SK-N-SH (cell line): ENCODE results near the gene SLC7A7. TPM values are rescaled to one million over a fixed set of nuclear protein-coding genes. Genes with fewer than 3 reads are reported as not detected.

Source experiments
- CTCF ChIA-PET: fragments of 300-600, 350-600 bp; formaldehyde crosslinking; extraction: SDS; loops from one replicate; lab custom pipeline; 2021; lab: Yijun Ruan, JAX
- POLR2A ChIA-PET: fragments of 350-600 bp; sonication (Branson Sonifier 250); formaldehyde crosslinking; extraction: SDS; loops from one replicate; lab custom pipeline; 2020; ENCODE audit warnings: antibody characterized with exemption, inconsistent platforms; lab: Yijun Ruan, JAX
- DNase-seq: peaks from one replicate; pipeline ENCODE4 v3.0.0; 2012
- H2AFZ ChIP-seq: fragments of 200-600 bp; sonication (generic); 2 replicates; pipeline ENCODE4 v1.8.1; 2016; ENCODE audit warnings: antibody characterized with exemption, mild to moderate bottlenecking, low read depth
- H3F3A ChIP-seq: fragments of 200-600 bp; sonication (generic); replicated peaks from 2 replicates; pipeline ENCODE3; 2016; ENCODE audit warnings: antibody characterized with exemption, mild to moderate bottlenecking; ENCODE audit not compliant: insufficient read depth
- H3K27ac ChIP-seq, 2 experiments: fragments of 200-500 bp in 1 of 2; fragments of 200-600 bp in 1 of 2; sonication (Bioruptor generic) in 1 of 2; sonication (generic), shearing (Covaris generic) in 1 of 2; 2 replicates each; pipeline versions ENCODE4 v1.5.1 to v1.6.1; 2014 to 2016; ENCODE audit warnings: low read depth in 2 of 2, inconsistent platforms in 1 of 2, low read length in 1 of 2, mild to moderate bottlenecking in 1 of 2, mixed read lengths in 1 of 2
- H3K27me3 ChIP-seq: fragments of 200-600 bp; sonication (generic), shearing (Covaris generic); 2 replicates; pipeline ENCODE4 v1.6.1; 2016; ENCODE audit warnings: mixed run types; ENCODE audit not compliant: insufficient read depth
- H3K36me3 ChIP-seq, 2 experiments: fragments of 200-500 bp in 1 of 2; fragments of 200-600 bp in 1 of 2; sonication (Bioruptor generic) in 1 of 2; sonication (generic) in 1 of 2; replicated peaks in 1 of 2; 2 replicates each; pipeline versions ENCODE3 to v1.5.1; 2014 to 2016; ENCODE audit warnings: low read length in 1 of 2, mild to moderate bottlenecking in 1 of 2; ENCODE audit not compliant: insufficient read depth in 2 of 2, control insufficient read depth in 1 of 2
- H3K4me1 ChIP-seq, 2 experiments: fragments of 200-500 bp in 1 of 2; fragments of 200-600 bp in 1 of 2; sonication (Bioruptor generic) in 1 of 2; sonication (generic), shearing (Covaris generic) in 1 of 2; 2 replicates each; pipeline versions ENCODE4 v1.5.1 to v1.6.1; 2014 to 2016; ENCODE audit warnings: low read depth in 1 of 2, low read length in 1 of 2, mixed run types in 1 of 2; ENCODE audit not compliant: insufficient read depth in 2 of 2, control insufficient read depth in 1 of 2
- H3K4me2 ChIP-seq: fragments of 200-600 bp; sonication (generic), shearing (Covaris generic); 2 replicates; pipeline ENCODE4 v1.6.1; 2017; ENCODE audit warnings: mixed run types
- H3K4me3 ChIP-seq, 2 experiments: fragments of 200-500 bp in 1 of 2; fragments of 200-600 bp in 1 of 2; sonication (Bioruptor generic) in 1 of 2; sonication (generic), shearing (Covaris generic) in 1 of 2; 2 replicates each; pipeline versions ENCODE4 v1.5.1 to v1.8.1; 2014 to 2016; ENCODE audit warnings: low read depth in 2 of 2, inconsistent platforms in 1 of 2, low read length in 1 of 2, mild to moderate bottlenecking in 1 of 2, mixed read lengths in 1 of 2, moderate library complexity in 1 of 2
- H3K79me2 ChIP-seq: fragments of 200-600 bp; sonication (generic); 2 replicates; pipeline ENCODE4 v1.8.1; 2017; ENCODE audit warnings: mild to moderate bottlenecking; ENCODE audit not compliant: insufficient read depth
- H3K9ac ChIP-seq: fragments of 200-600 bp; sonication (generic); 2 replicates; pipeline ENCODE4 v1.6.1; 2017; ENCODE audit warnings: mixed run types
- H3K9me2 ChIP-seq: fragments of 200-600 bp; sonication (generic); 2 replicates; pipeline ENCODE4 v1.6.1; 2017; ENCODE audit warnings: mixed run types
- H3K9me3 ChIP-seq: fragments of 200-600 bp; sonication (generic); 2 replicates; pipeline ENCODE4 v1.6.1; 2017; ENCODE audit warnings: mixed run types, mild to moderate bottlenecking, moderate library complexity
- H4K20me1 ChIP-seq: fragments of 200-600 bp; sonication (generic); 2 replicates; pipeline ENCODE4 v1.6.1; 2017; ENCODE audit warnings: mild to moderate bottlenecking, mixed run types; ENCODE audit not compliant: insufficient read depth
- CTCF ChIP-seq: fragments of 200-600 bp; sonication (generic); IDR thresholded peaks from 2 replicates; pipeline ENCODE4 v1.6.1; 2017; ENCODE audit warnings: antibody characterized with exemption, mild to moderate bottlenecking, moderate library complexity
- RCOR1 ChIP-seq: fragments of 150-350 bp; IDR thresholded peaks from 2 replicates; pipeline ENCODE4 v1.6.1; 2017; ENCODE audit warnings: antibody characterized with exemption, low read length
- RFX5 ChIP-seq: IDR thresholded peaks from 2 replicates; pipeline ENCODE4 v1.6.1; 2012; ENCODE audit warnings: mild to moderate bottlenecking, improper control_type of control experiment, low read length
- YY1 ChIP-seq: IDR thresholded peaks from 2 replicates; pipeline ENCODE4 v1.4.0; 2012; ENCODE audit warnings: low read depth, mild to moderate bottlenecking
- WGBS: methylation state at CpG from one replicate; pipeline ENCODE4 v1.1.6; 2017; ENCODE audit warnings: low lambda C conversion rate; 5-methylcytosine and 5-hydroxymethylcytosine counted together
- polyA plus RNA-seq, 3 experiments: library from polyadenylated mRNA; depleted of rRNA; stranded (reverse); fragments of >200 nt; gene quantifications; 2 replicates each; pipeline ENCODE4 v1.2.3, GENCODE V29; 2012
- TF ChIP-seq, protein P1 (sequence below): fragments of 150-350 bp; IDR thresholded peaks from 2 replicates; pipeline ENCODE4 v1.6.1; 2016; ENCODE audit warnings: mild to moderate bottlenecking, low read depth, low read length

SLC7A7 gene
- polyA plus RNA-seq, 1 of the 3 experiments (the other 2 are of a cell fraction) = 0.30 TPM

DNA sequence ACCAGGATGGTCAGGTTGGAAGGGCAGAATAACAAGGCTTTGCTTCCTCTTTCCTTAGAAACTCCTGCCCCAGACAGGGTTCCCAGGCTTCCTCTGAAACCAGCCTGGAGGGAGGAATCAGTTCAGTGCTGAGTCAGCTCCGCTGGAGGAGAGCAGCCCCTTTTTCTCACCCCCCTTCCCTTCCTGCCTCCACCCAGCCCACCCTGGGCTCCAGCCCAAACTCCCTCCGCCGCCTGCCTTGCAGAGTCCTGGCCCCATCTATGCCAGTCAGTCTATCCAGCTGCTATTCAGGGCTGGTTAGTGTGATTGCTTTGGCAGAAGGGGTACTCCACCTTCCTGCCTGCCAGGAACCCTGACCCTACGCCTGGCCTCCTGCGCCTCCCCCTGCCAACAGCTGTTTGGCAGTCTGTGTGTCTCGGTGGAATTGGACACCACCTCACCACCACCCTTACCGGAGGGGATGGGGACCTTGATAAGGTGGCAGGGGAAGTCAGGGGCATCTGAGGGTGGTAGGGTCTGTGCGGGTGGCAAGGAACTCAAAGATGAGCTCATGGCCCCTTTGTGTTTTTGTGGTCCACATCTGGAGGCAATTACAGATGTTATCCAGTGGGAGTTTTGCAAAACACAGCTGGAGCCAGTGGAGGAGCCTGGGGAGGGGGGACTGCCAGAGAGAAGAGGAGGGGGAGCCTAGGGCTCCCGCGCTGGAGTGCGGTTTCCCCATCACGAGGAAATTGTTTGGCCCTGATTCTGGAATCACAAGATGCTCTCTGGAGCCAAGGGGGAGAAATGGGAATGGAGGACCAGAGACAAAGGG, 33.3 kb upstream of the SLC7A7 start (continued):
- 0 out of 2 replicates have a peak, but pooled peaks have one; percentile 5 for TF ChIP-seq RCOR1

GRCh38 chr14:22847661-22848341, 32.6 kb upstream of the SLC7A7 start:
- H3K36me3 ChIP-seq = peaks cover 0 to 9% of the 10 kb centered on the region in 2 experiments
- H3K4me2 ChIP-seq = peak overlapping the region; percentile 47; the same call in 1 of the 2 replicates
- H4K20me1 ChIP-seq = no peaks in the 10 kb centered on the region
- peaks cover 26 to 36% of the 10 kb centered on the region in 2 experiments for H3K4me1 ChIP-seq
- H3K27ac ChIP-seq = peak overlapping the region; percentile 53 to 90
- peaks cover 18% of the 10 kb centered on the region for H3F3A ChIP-seq
- H3K79me2 ChIP-seq = no peaks in the 10 kb centered on the region; the same call in 1 of the 2 replicates
- peak; percentile 57 for DNase-seq
- H3K9me2 ChIP-seq = no peaks in the 10 kb centered on the region
- WGBS = 94% methylated on average over 13 of the region's 14 CpGs
- no peaks in the 10 kb centered on the region for H3K27me3 ChIP-seq
- H3K4me3 ChIP-seq = no peak overlapping the region
- POLR2A ChIA-PET = interaction anchor here (0.7 to 2.8 kb wide), 7 partner anchors 10 to 80 kb away, joined by 3 to 16 read pairs (median 5); partner anchors contain the start of gene REM2
- peak overlapping the region; percentile 41; the same call in 1 of the 2 replicates for H2AFZ ChIP-seq
- peak; percentile 34 for TF ChIP-seq CTCF
- TF ChIP-seq RFX5 = no peak
- TF ChIP-seq, all 33 proteins: peak for 1
- CTCF ChIA-PET = interaction anchor here (1.1 to 18.5 kb wide), 9 partner anchors 11 to 291 kb away, joined by 3 to 472 read pairs (median 4); partner anchors contain the start of genes MMP14, MRPL52, REM2 and SLC7A7
- Histone ChIP-seq H3K9ac (peak overlapping the region; percentile 55; the same call in 1 of the 2 replicates), H3K9me3 (no peaks in the 10 kb centered on the region)

GRCh38 chr14:22846811-22847307, 31.6 kb upstream of the SLC7A7 start:
- CTCF ChIA-PET = interaction anchor here (1.5 to 18.5 kb wide), 4 partner anchors 10 to 290 kb away, joined by 3 to 472 read pairs (median 22); partner anchors contain the start of genes MMP14, MRPL52 and SLC7A7
- DNase-seq = peak; percentile 20
- 80% methylated on average over 5 of the region's 11 CpGs for WGBS
- Histone ChIP-seq H3K4me3 (no peak overlapping the region), H3K27me3 (no peaks in the 10 kb centered on the region), H3K9me3 (no peaks in the 10 kb centered on the region), H3K79me2 (no peaks in the 10 kb centered on the region; the same call in 1 of the 2 replicates), H3K36me3 (peaks cover 0 to 9% of the 10 kb centered on the region in 2 experiments), H3K4me1 (peaks cover 26 to 36% of the 10 kb centered on the region in 2 experiments), H3K4me2 (no peak overlapping the region), H3K27ac (peak overlapping the region in 1 of 2 experiments; percentile 28; a peak in 1 of 4 replicates), H2AFZ (no peak overlapping the region), H3K9ac (no peak overlapping the region), H3K9me2 (no peaks in the 10 kb centered on the region), H3F3A (peaks cover 18% of the 10 kb centered on the region), H4K20me1 (no peaks in the 10 kb centered on the region)
- no peak for TF ChIP-seq YY1
- TF ChIP-seq, protein P1, sequence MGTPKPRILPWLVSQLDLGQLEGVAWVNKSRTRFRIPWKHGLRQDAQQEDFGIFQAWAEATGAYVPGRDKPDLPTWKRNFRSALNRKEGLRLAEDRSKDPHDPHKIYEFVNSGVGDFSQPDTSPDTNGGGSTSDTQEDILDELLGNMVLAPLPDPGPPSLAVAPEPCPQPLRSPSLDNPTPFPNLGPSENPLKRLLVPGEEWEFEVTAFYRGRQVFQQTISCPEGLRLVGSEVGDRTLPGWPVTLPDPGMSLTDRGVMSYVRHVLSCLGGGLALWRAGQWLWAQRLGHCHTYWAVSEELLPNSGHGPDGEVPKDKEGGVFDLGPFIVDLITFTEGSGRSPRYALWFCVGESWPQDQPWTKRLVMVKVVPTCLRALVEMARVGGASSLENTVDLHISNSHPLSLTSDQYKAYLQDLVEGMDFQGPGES = no peak
- POLR2A ChIA-PET = interaction anchor here (1.3 kb wide), 1 partner anchor 11 kb away, joined by 3 read pairs; no protein-coding TSS in a partner anchor
